Raji (cell line): ENCODE measurements around the gene CTU1.

Experiments
- POLR2A ChIP-seq: IDR thresholded peaks from 2 replicates; pipeline ENCODE4 v1.6.1; 2011; ENCODE audit warnings: low read depth, low read length, control low read depth; ENCODE audit not compliant: insufficient read depth

CTU1 gene

GRCh38 chr19:51098365-51099046 is 9.7 kb downstream of the CTU1 start:
- no peak for TF ChIP-seq POLR2A

- no peak for TF ChIP-seq POLR2A
These were observed 10.4 kb downstream of the CTU1 start for GRCh38 chr19:51097796-51098195.

DNA sequence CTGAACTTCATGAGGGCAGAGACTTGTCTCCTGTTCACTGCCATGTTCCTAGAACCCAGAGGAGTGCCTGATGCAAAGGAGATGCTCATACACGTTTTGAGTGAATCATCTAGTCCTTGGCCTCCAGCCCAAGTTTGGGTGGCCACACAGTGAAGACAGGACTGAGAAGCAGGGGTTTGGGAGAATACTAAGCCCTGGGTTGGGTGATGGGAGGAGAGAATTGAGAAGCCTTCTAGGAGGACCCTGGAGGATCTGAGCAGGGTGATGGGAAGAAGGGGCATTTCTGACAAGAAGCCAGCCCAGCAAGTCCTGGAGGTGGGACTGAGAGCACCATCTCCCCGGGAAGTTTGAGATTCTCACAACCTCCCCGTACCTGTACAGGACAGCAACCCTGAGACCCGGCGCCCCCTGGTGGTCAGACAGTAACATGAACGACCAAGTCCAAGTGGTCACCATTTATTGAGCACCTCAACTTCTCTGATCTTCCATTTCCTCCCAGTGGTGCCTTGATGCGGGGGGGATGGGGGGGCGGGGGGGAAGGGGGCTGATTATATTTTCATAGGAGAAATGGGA is 11.0 kb downstream of the CTU1 start:
- TF ChIP-seq POLR2A = no peak

GRCh38 chr19:51096473-51097165 is 11.6 kb downstream of the CTU1 start:
- no peak for TF ChIP-seq POLR2A

DNA sequence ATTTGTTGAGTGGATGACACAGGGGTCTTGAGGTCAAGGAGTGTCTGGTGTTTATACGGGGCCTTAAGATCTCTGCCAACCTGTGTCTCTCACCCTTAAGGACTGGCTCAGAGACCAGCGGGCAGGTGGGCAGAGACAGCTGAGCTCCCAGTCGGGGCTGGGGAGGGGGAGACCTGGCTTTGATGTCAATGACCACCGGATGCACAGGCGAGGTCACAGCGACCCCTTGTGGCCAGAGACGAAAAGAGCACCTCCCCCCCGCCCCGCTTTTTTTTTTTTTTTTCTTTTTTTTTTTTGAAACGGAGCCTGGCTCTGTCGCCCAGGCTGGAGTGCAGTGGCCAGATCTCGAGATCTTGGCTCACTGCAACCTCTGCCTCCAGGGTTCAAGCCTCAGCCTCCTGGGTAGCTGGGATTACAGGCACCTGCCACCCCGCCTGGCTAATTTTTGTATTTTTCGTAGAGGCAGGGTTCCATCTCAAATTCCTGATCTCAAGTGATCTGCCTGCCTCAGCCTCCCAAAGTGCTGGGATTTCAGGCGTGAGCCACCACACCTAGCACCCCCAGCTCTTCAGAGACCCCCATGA is 13.4 kb downstream of the CTU1 start:
- no peak for TF ChIP-seq POLR2A

- no peak for TF ChIP-seq POLR2A
These were observed 14.5 kb downstream of the CTU1 start for GRCh38 chr19:51093510-51094345.

GRCh38 chr19:51093101-51093500 is 15.1 kb downstream of the CTU1 start:
- TF ChIP-seq POLR2A = no peak

DNA sequence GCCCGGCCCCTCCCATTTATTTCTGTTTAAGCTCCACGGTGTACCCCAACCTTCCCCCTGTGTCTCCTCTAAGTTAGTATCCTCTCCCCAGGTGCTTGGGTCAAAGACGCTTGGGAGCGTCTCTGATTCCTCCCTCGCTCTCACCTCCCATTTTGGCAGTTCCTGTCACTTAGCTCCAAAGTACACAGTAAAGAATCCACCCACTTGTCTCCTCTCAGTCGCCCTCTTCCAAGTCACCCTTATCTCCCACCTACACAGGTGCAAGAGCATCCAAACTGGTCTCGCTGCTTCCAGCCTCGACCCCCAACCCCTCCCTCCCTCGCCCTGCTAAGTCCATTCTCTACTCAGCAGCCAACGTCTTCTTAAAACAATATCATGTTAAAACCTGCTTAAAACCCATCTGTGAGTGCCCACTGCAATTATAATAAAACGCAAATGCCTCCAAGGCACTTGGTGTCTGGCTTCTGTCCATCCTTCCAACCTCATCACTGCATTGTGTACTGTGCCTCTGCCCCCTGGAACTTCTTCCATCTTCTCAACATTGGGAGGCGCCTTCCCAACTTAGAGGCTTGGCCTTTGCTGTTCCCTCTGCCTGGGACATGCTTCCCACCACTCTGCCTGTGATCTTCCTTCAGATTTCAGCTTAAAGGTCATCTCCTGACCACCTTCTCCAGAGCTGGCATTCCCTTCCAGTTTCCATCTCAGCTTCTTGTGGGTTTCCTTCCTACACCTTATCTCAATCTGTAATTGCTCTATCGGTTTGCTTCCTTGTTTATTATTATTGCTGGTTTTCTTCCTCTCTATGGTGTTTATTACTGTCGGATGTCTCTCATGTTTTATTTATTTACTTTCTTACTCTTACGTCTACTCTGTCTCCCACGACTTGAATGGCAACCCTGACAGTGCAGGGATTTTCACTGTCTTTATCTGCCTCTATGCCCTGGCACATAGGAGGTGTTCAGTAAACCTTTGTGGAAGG is 16.0 kb downstream of the CTU1 start:
- TF ChIP-seq POLR2A = no peak

DNA sequence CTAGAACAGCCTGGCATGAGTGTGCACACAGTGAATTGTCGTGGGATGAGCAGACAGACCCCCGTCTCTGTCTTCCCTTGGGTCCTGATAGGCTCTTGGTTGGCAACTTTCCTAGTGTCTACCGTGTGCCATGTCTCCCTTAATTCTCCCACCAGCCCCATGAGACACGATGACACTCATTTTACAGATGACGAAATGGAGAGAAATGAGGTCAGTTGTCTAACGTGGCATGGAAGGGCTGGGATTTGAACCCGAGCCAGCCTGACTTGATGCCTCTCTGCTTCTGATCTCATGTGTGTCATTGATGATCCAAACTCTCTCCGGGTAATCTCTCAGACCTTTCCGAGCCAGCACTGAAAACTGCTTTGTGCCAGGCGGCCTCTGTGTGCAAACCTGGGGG is 17.1 kb downstream of the CTU1 start:
- TF ChIP-seq POLR2A = no peak

DNA sequence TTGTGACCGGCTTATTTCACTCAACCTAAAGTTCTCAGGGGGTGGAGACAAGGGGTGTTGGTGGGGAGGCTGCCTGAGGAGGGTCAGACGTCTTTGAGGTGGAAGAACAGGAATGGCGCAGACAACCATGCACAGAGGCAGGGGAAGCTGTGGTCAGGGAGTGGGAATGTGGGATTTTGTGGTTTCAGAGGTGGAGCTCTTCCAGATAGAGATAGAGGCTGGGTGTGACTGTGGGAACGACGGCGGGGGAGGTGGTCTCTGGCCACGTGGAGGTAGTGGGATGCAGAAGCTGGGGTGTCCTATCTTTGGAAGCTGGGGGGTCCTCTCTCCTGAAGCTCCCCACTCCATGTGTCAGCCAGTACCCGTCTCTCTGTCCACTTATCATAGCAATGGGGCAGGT is 17.7 kb downstream of the CTU1 start:
- TF ChIP-seq POLR2A = no peak

- no peak for TF ChIP-seq POLR2A
These were observed 18.4 kb downstream of the CTU1 start for GRCh38 chr19:51089786-51090185.

GRCh38 chr19:51086153-51086850 is 21.9 kb downstream of the CTU1 start:
- no peak for TF ChIP-seq POLR2A

DNA sequence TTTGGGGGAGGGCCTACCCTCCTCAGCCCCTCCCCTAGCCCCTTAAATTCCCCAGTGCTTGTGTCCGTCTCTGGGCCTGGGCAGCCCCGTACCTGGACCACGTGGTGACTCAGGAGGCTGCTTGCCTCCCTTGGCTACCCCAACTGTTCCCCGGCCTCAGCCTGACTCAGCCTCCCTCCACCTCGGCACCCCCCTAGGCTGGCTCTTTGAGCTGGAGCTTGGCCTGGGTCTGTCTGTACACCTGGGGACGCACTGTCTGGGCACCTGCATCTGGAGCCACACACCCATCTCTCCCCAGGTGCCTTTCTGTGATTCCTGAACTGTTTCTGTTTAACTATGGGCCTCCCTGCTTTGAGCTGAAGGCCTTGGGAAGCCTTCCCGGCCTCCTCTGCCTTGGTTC is 23.7 kb downstream of the CTU1 start:
- no peak for TF ChIP-seq POLR2A
